SU-DHL-6 (cell line): ENCODE measurements around the gene MTA3.

Experiments used
- H2AFZ ChIP-seq: fragments of 200-600 bp; sonication (generic); 2 replicates; pipeline ENCODE4 v1.6.1; 2014; ENCODE audit warnings: low read depth, mild to moderate bottlenecking, moderate library complexity, mixed read lengths, antibody characterized with exemption, low read length; ENCODE audit not compliant: severe bottlenecking
- H3F3A ChIP-seq: fragments of 200-600 bp; shearing (Covaris generic); 2 replicates; pipeline ENCODE4 v1.6.0; 2016; ENCODE audit warnings: antibody characterized with exemption, mild to moderate bottlenecking; ENCODE audit not compliant: insufficient read depth
- H3K27ac ChIP-seq: fragments of 200-600 bp; sonication (generic); 2 replicates; pipeline ENCODE4 v1.5.1; 2016; ENCODE audit warnings: low read depth, mild to moderate bottlenecking, low read length, moderate library complexity, mixed read lengths
- H3K27me3 ChIP-seq: fragments of 200-600 bp; sonication (generic), shearing (Covaris generic); 2 replicates; pipeline ENCODE4 v1.6.0; 2014; ENCODE audit warnings: mild to moderate bottlenecking, low read length
- H3K36me3 ChIP-seq: fragments of 200-600 bp; sonication (generic); 2 replicates; pipeline ENCODE4 v1.6.1; 2014; ENCODE audit warnings: mild to moderate bottlenecking, low read length, mixed read lengths
- H3K4me2 ChIP-seq: fragments of 300-600, 200-600 bp; shearing (Covaris generic), sonication (generic); 2 replicates; pipeline ENCODE4 v1.6.0; 2014; ENCODE audit warnings: low read length, low read depth, mild to moderate bottlenecking; ENCODE audit not compliant: poor library complexity, severe bottlenecking
- H3K4me3 ChIP-seq: fragments of 200-600 bp; sonication (generic); 2 replicates; pipeline ENCODE4 v1.5.1; 2014; ENCODE audit warnings: antibody characterized with exemption, low read length, mild to moderate bottlenecking, mixed read lengths; ENCODE audit not compliant: insufficient read depth, poor library complexity, severe bottlenecking
- H3K79me2 ChIP-seq: fragments of 200-600 bp; sonication (generic); 2 replicates; pipeline ENCODE4 v1.6.1; 2014; ENCODE audit warnings: mild to moderate bottlenecking, low read length, moderate library complexity; ENCODE audit not compliant: insufficient read depth
- H3K9ac ChIP-seq: fragments of 200-600 bp; sonication (generic); 2 replicates; pipeline ENCODE4 v1.7.0; 2014; ENCODE audit warnings: mild to moderate bottlenecking, low read length
- H3K9me2 ChIP-seq: fragments of 200-600 bp; sonication (generic); replicated peaks from 2 replicates; pipeline ENCODE4 v1.6.1; 2014; ENCODE audit warnings: low read length; ENCODE audit not compliant: insufficient read depth
- H3K9me3 ChIP-seq: fragments of 200-600 bp; sonication (generic); 2 replicates; pipeline ENCODE4 v1.6.1; 2014; ENCODE audit warnings: low read length, mixed read lengths; ENCODE audit not compliant: insufficient read depth
- H4K20me1 ChIP-seq: fragments of 200-600 bp; sonication (generic); 2 replicates; pipeline ENCODE4 v1.6.1; 2014; ENCODE audit warnings: low read depth, mild to moderate bottlenecking, antibody characterized with exemption, low read length, moderate library complexity, mixed read lengths
- CTCF ChIP-seq: fragments of 200-600 bp; sonication (generic); IDR thresholded peaks from one replicate; pipeline ENCODE4 v1.5.1; 2017; ENCODE audit warnings: antibody characterized with exemption, mild to moderate bottlenecking, low read length, moderate library complexity; ENCODE audit not compliant: insufficient read depth, poor library complexity, severe bottlenecking
- EZH2phosphoT487 ChIP-seq: fragments of 200-600 bp; sonication (generic), shearing (Covaris generic); conservative IDR thresholded peaks from 2 replicates; pipeline ENCODE4 v1.6.1; 2018; ENCODE audit warnings: mild to moderate bottlenecking, antibody characterized with exemption, low read length, moderate library complexity, mixed read lengths

MTA3 gene

GRCh38 chr2:42648796-42649195 is 80.4 kb downstream of the MTA3 start:
- peaks cover 19% of the 10 kb centered on the region; the same call in 1 of the 2 replicates for H3K36me3 ChIP-seq
- no peaks in the 10 kb centered on the region for H3K27me3 ChIP-seq
- no peak overlapping the region for H3K9ac ChIP-seq
- peaks cover 10% of the 10 kb centered on the region; the same call in 1 of the 2 replicates for H3F3A ChIP-seq
- H3K27ac ChIP-seq: no peak overlapping the region
- TF ChIP-seq CTCF (no peak), EZH2phosphoT487 (no peak)
- H3K4me2 ChIP-seq: no peak overlapping the region
- no peak overlapping the region for H2AFZ ChIP-seq
- H3K9me3 ChIP-seq: no peaks in the 10 kb centered on the region
- no peak overlapping the region for H3K4me3 ChIP-seq
- no peaks in the 10 kb centered on the region for H3K9me2 ChIP-seq
- H3K79me2 ChIP-seq: peaks cover 9% of the 10 kb centered on the region; the same call in 1 of the 2 replicates
- no peaks in the 10 kb centered on the region for H4K20me1 ChIP-seq

GRCh38 chr2:42651057-42651456 is 82.6 kb downstream of the MTA3 start:
- Histone ChIP-seq H3K9me3 (no peaks in the 10 kb centered on the region), H3K36me3 (peaks cover 10% of the 10 kb centered on the region; the same call in 1 of the 2 replicates), H3K9ac (no peak overlapping the region), H4K20me1 (no peaks in the 10 kb centered on the region), H3K27ac (no peak overlapping the region), H3K27me3 (no peaks in the 10 kb centered on the region), H2AFZ (no peak overlapping the region), H3K9me2 (no peaks in the 10 kb centered on the region), H3K79me2 (peaks cover 14% of the 10 kb centered on the region; the same call in 1 of the 2 replicates), H3K4me3 (no peak overlapping the region), H3K4me2 (no peak overlapping the region), H3F3A (peaks cover 6% of the 10 kb centered on the region; the same call in 1 of the 2 replicates)
- no peak for TF ChIP-seq CTCF
- TF ChIP-seq EZH2phosphoT487: no peak

GRCh38 chr2:42652086-42652485 is 83.7 kb downstream of the MTA3 start:
- peaks cover 14% of the 10 kb centered on the region; the same call in 1 of the 2 replicates for H3K79me2 ChIP-seq
- H3K4me3 ChIP-seq: no peak overlapping the region
- H4K20me1 ChIP-seq: no peaks in the 10 kb centered on the region
- H3K36me3 ChIP-seq: peaks cover 10% of the 10 kb centered on the region; the same call in 1 of the 2 replicates
- no peak overlapping the region for H2AFZ ChIP-seq
- no peak for TF ChIP-seq CTCF
- no peak for TF ChIP-seq EZH2phosphoT487
- peaks cover 10% of the 10 kb centered on the region; the same call in 1 of the 2 replicates for H3F3A ChIP-seq
- no peaks in the 10 kb centered on the region for H3K27me3 ChIP-seq
- peak overlapping the region; percentile 36 for H3K4me2 ChIP-seq
- H3K9me2 ChIP-seq: no peaks in the 10 kb centered on the region
- 0 out of 2 replicates have a peak overlapping the region, but pooled peaks have one; percentile 7 for H3K9ac ChIP-seq
- H3K27ac ChIP-seq: peak overlapping the region; percentile 30; the same call in 1 of the 2 replicates
- H3K9me3 ChIP-seq: no peaks in the 10 kb centered on the region
